CD14-positive monocyte (primary cell): ENCODE results near the gene LEKR1. TPM values are rescaled to one million over a fixed set of nuclear protein-coding genes. Genes with fewer than 3 reads are reported as not detected.

ENCODE experiments used
- DNase-seq, 3 donors: peaks; one replicate each; pipeline ENCODE4 v3.0.0-alpha.2; 2011 to 2022
- H2AFZ ChIP-seq: 2 replicates; pipeline ENCODE4 v1.6.0; 2012; ENCODE audit warnings: mild to moderate bottlenecking, low read depth, low read length, inconsistent platforms; ENCODE audit not compliant: insufficient read depth, poor library complexity, severe bottlenecking
- H3K27ac ChIP-seq, 2 donors: 1 replicate in 1 of 2; 2 replicates in 1 of 2; pipeline ENCODE4 v1.5.1; 2012 to 2013; ENCODE audit warnings: low read length in 2 of 2, control low read depth in 1 of 2, inconsistent platforms in 1 of 2, low read depth in 1 of 2, mild to moderate bottlenecking in 1 of 2
- H3K27me3 ChIP-seq, 2 donors: one replicate each; pipeline versions ENCODE4 v1.6.0 to v1.6.1; 2011 to 2013; ENCODE audit warnings: low read length in 2 of 2; ENCODE audit not compliant: control insufficient read depth in 2 of 2, insufficient read depth in 2 of 2
- H3K36me3 ChIP-seq, 2 donors: replicated peaks in 1 of 2; 1 replicate in 1 of 2; 2 replicates in 1 of 2; pipeline versions ENCODE4 v1.5.1 to v1.6.1; 2012 to 2013; ENCODE audit warnings: low read length in 2 of 2, control low read depth in 1 of 2, inconsistent platforms in 1 of 2, mild to moderate bottlenecking in 1 of 2; ENCODE audit not compliant: insufficient read depth in 2 of 2, control insufficient read depth in 1 of 2
- H3K4me1 ChIP-seq, 2 donors: 1 replicate in 1 of 2; 2 replicates in 1 of 2; pipeline versions ENCODE4 v1.5.1 to v1.6.1; 2012 to 2013; ENCODE audit warnings: low read length in 2 of 2, control low read depth in 1 of 2, inconsistent platforms in 1 of 2, mild to moderate bottlenecking in 1 of 2, moderate library complexity in 1 of 2; ENCODE audit not compliant: insufficient read depth in 2 of 2, control insufficient read depth in 1 of 2
- H3K4me2 ChIP-seq: replicated peaks from 2 replicates; pipeline ENCODE3; 2012; ENCODE audit warnings: low read length, moderate library complexity, mild to moderate bottlenecking; ENCODE audit not compliant: poor library complexity, severe bottlenecking; ENCODE audit errors: extremely low read depth
- H3K4me3 ChIP-seq, 3 experiments: fragments of 200-600 bp in 1 of 3; sonication (generic) in 1 of 3; replicated peaks in 1 of 3; 1 replicate in 2 of 3; 2 replicates in 1 of 3; pipeline ENCODE4 v1.5.1; 2011 to 2013; ENCODE audit warnings: low read length in 3 of 3, mild to moderate bottlenecking in 3 of 3, control low read depth in 2 of 3, low read depth in 2 of 3, inconsistent platforms in 1 of 3, moderate library complexity in 1 of 3
- H3K79me2 ChIP-seq: 2 replicates; pipeline ENCODE4 v1.6.0; 2012; ENCODE audit warnings: mild to moderate bottlenecking, control low read depth, inconsistent platforms, low read length, moderate library complexity; ENCODE audit not compliant: insufficient read depth
- H3K9ac ChIP-seq: 2 replicates; pipeline ENCODE4 v1.6.0; 2017; ENCODE audit warnings: low read length, mild to moderate bottlenecking; ENCODE audit not compliant: insufficient read depth, poor library complexity, severe bottlenecking
- H3K9me3 ChIP-seq, 2 donors: replicated peaks in 1 of 2; 1 replicate in 1 of 2; 2 replicates in 1 of 2; pipeline versions ENCODE4 v1.5.1 to v1.6.1; 2012 to 2013; ENCODE audit warnings: low read length in 2 of 2, control low read depth in 1 of 2; ENCODE audit not compliant: control insufficient read depth in 1 of 2, insufficient read depth in 1 of 2
- H4K20me1 ChIP-seq: 2 replicates; pipeline ENCODE4 v1.6.0; 2012; ENCODE audit warnings: mild to moderate bottlenecking, low read length, control low read depth, moderate library complexity; ENCODE audit not compliant: insufficient read depth
- H3K27ac Mint-ChIP-seq, 7 donors: one replicate each; pipeline ENCODE4 v1.8.0; 2020; ENCODE audit warnings: mild to moderate bottlenecking in 7 of 7, mixed read lengths in 7 of 7, moderate library complexity in 6 of 7, inconsistent platforms in 2 of 7
- H3K27me3 Mint-ChIP-seq, 3 donors: one replicate each; pipeline ENCODE4 v1.8.0; 2021 to 2022; ENCODE audit warnings: low read depth in 3 of 3, mild to moderate bottlenecking in 3 of 3, mixed read lengths in 3 of 3, moderate library complexity in 3 of 3, inconsistent platforms in 1 of 3
- H3K36me3 Mint-ChIP-seq, 2 donors: one replicate each; pipeline ENCODE4 v1.8.0; 2020; ENCODE audit warnings: mixed read lengths in 2 of 2, inconsistent platforms in 1 of 2, mild to moderate bottlenecking in 1 of 2
- H3K4me1 Mint-ChIP-seq: one replicate; pipeline ENCODE4 v1.8.0; 2020; ENCODE audit warnings: mild to moderate bottlenecking, mixed read lengths
- H3K4me3 Mint-ChIP-seq, 2 donors: one replicate each; pipeline ENCODE4 v1.8.0; 2020; ENCODE audit warnings: mild to moderate bottlenecking in 2 of 2, mixed read lengths in 2 of 2, moderate library complexity in 1 of 2
- H3K9me3 Mint-ChIP-seq, 7 donors: one replicate each; pipeline ENCODE4 v1.8.0; 2020 to 2022; ENCODE audit warnings: mixed read lengths in 7 of 7, mild to moderate bottlenecking in 6 of 7, moderate library complexity in 6 of 7, inconsistent platforms in 2 of 7
- WGBS: methylation state at CpG from one replicate; pipeline ENCODE4 v1.1.5; 2013; ENCODE audit warnings: missing lambda C conversion rate; ENCODE audit not compliant: insufficient coverage; 5-methylcytosine and 5-hydroxymethylcytosine counted together
- intact Hi-C, 2 donors: fragments of 100-400 bp; cut with micrococcal nuclease; formaldehyde crosslinking; loops; one replicate each; pipeline versions ENCODE4 v1.15.0 to v1.15.1; 2023
- polyA plus RNA-seq, 3 donors: library from polyadenylated mRNA; depleted of rRNA in 1 of 3; unstranded in 2 of 3; stranded (reverse) in 1 of 3; fragments of 300-500 nt in 2 of 3; fragments of >200 nt in 1 of 3; fragmentation: Illumina TruSeq in 2 of 3; gene quantifications; 1 replicate in 2 of 3; 2 replicates in 1 of 3; pipeline ENCODE4 v1.2.3, GENCODE V29; 2012 to 2021
- TF ChIP-seq, protein P1 (sequence below): fragments of 200-600 bp; IDR thresholded peaks from one replicate; pipeline ENCODE4 v1.8.0; 2022; ENCODE audit warnings: antibody characterized with exemption, mild to moderate bottlenecking

LEKR1 gene
- polyA plus RNA-seq, 3 donors = 0.51 to 0.80 TPM; not detected in 1

DNA sequence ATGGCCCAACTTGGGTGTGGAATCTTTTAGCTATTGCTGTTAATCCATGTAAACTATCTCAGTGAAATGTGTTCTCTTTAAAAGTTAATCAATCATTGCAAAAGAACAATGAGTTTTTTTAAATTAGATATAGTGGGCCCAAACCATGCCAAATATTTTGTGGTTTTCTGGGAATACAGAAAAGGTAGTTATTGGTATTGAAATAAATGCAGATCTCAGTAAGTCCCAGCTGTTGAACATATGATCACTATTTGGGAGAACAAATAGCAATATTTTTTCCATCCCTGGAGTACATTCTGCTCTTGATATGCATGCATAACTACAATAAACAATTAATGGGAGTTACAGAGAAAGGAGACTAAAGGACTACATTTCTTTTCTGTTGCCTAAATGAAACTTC, 36.0 kb upstream of the LEKR1 start:
- intact Hi-C loops = no loop called here
- no peaks in the 10 kb centered on the region for H3K27me3 Mint-ChIP-seq

DNA sequence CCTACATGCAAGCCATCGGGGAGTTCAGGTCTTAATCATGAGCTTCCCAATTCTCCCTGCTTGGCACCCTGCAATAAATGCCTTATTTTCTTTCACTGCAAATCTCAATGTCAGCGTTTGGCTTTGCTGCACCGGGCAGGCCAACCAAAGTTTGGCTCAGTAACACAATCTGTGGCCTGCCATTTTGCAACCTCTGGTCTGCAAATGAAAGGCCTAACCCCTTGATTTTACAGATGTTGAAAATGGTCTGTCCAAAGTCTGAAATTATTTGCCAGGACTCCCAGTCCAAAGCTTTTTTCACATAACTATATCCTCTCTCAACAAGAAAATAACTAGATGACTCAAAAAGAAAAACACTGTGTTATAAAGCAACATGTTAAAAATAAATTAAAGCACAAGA, 34.0 kb upstream of the LEKR1 start:
- Mint-ChIP-seq H3K4me3 (no peak overlapping the region), H3K9me3 (no peaks in the 10 kb centered on the region), H3K27me3 (no peaks in the 10 kb centered on the region), H3K36me3 (peaks cover 0 to 3% of the 10 kb centered on the region in 2 donors), H3K27ac (peak overlapping the region in 3 of 7 donors; percentile 11 to 43 (median 40)), H3K4me1 (peaks cover 26% of the 10 kb centered on the region)
- whole genome bisulfite sequencing = 100% methylated on average over 3 of the region's 3 CpGs
- Histone ChIP-seq H3K27me3 (no peaks in the 10 kb centered on the region), H3K27ac (peak overlapping the region in 1 of 2 donors; percentile 22), H2AFZ (no peak overlapping the region), H3K4me3 (no peak overlapping the region), H3K4me2 (no peak overlapping the region), H3K36me3 (no peaks in the 10 kb centered on the region), H3K9me3 (no peaks in the 10 kb centered on the region), H4K20me1 (no peaks in the 10 kb centered on the region), H3K9ac (no peak overlapping the region), H3K4me1 (peaks cover 10 to 19% of the 10 kb centered on the region in 2 donors), H3K79me2 (no peaks in the 10 kb centered on the region)
- TF ChIP-seq, protein P1, sequence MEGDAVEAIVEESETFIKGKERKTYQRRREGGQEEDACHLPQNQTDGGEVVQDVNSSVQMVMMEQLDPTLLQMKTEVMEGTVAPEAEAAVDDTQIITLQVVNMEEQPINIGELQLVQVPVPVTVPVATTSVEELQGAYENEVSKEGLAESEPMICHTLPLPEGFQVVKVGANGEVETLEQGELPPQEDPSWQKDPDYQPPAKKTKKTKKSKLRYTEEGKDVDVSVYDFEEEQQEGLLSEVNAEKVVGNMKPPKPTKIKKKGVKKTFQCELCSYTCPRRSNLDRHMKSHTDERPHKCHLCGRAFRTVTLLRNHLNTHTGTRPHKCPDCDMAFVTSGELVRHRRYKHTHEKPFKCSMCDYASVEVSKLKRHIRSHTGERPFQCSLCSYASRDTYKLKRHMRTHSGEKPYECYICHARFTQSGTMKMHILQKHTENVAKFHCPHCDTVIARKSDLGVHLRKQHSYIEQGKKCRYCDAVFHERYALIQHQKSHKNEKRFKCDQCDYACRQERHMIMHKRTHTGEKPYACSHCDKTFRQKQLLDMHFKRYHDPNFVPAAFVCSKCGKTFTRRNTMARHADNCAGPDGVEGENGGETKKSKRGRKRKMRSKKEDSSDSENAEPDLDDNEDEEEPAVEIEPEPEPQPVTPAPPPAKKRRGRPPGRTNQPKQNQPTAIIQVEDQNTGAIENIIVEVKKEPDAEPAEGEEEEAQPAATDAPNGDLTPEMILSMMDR = no peak
- intact Hi-C loops = no loop called here
- no peak for DNase-seq

More for the DNA sequence above, 36.0 kb upstream of the LEKR1 start:
- H3K79me2 ChIP-seq = no peaks in the 10 kb centered on the region
- peaks cover 0 to 3% of the 10 kb centered on the region in 2 donors for H3K36me3 Mint-ChIP-seq
- no peak overlapping the region for H2AFZ ChIP-seq
- H3K9ac ChIP-seq = no peak overlapping the region
- no peaks in the 10 kb centered on the region for H4K20me1 ChIP-seq
- peaks cover 20% of the 10 kb centered on the region for H3K4me1 Mint-ChIP-seq
- no peak overlapping the region for H3K4me3 ChIP-seq
- H3K27ac ChIP-seq = no peak overlapping the region
- TF ChIP-seq, protein P1 = no peak
- H3K4me3 Mint-ChIP-seq = no peak overlapping the region
- H3K27me3 ChIP-seq = no peaks in the 10 kb centered on the region
- no peak overlapping the region for H3K27ac Mint-ChIP-seq
- H3K36me3 ChIP-seq = no peaks in the 10 kb centered on the region
- H3K4me1 ChIP-seq = peaks cover 10 to 11% of the 10 kb centered on the region in 2 donors
- H3K4me2 ChIP-seq = no peak overlapping the region
- no peaks in the 10 kb centered on the region for H3K9me3 ChIP-seq
- no peak for DNase-seq
- no peaks in the 10 kb centered on the region for H3K9me3 Mint-ChIP-seq
